NCI-H1105 treated with DMSO at 0.1 percent for 48 hours (cell line): Measurements from ENCODE around the gene FAM114A2.
A peak's percentile ranks its signal among the peaks of the same experiment; 100 is the strongest.

ENCODE experiments used
- DNase-seq: peaks from one replicate; lab custom pipeline; 2025; lab: John Stamatoyannopoulos, UW

Gene FAM114A2

GRCh38 chr5:153983885-153984284 is 54.8 kb downstream of the FAM114A2 start:
- no peak for DNase-seq

GRCh38 chr5:153981905-153982605 is 56.7 kb downstream of the FAM114A2 start:
- no peak for DNase-seq

- no peak for DNase-seq
Measured at GRCh38 chr5:153979028-153979783, 59.5 kb downstream of the FAM114A2 start.

- no peak for DNase-seq
Measured at GRCh38 chr5:153974813-153975163, 63.9 kb downstream of the FAM114A2 start.

GRCh38 chr5:153974131-153974812 is 64.4 kb downstream of the FAM114A2 start:
- DNase-seq = peak; percentile 42

GRCh38 chr5:153972240-153972639 is 66.5 kb downstream of the FAM114A2 start:
- no peak for DNase-seq

GRCh38 chr5:153970496-153970895 is 68.2 kb downstream of the FAM114A2 start:
- DNase-seq = no peak

- DNase-seq = no peak
Measured at GRCh38 chr5:153969563-153969895, 69.2 kb downstream of the FAM114A2 start.

GRCh38 chr5:153968761-153969562 is 69.7 kb downstream of the FAM114A2 start:
- no peak for DNase-seq

GRCh38 chr5:153964880-153965645 is 73.6 kb downstream of the FAM114A2 start:
- peak; percentile 42 for DNase-seq

GRCh38 chr5:153964191-153964879 is 74.4 kb downstream of the FAM114A2 start:
- DNase-seq = no peak

- no peak for DNase-seq
Measured at GRCh38 chr5:153960269-153961215, 78.2 kb downstream of the FAM114A2 start.

- DNase-seq = no peak
Measured at GRCh38 chr5:153959134-153959957, 79.4 kb downstream of the FAM114A2 start.

GRCh38 chr5:153957205-153957604 is 81.5 kb downstream of the FAM114A2 start:
- DNase-seq = no peak

GRCh38 chr5:153953411-153953810 is 85.3 kb downstream of the FAM114A2 start:
- no peak for DNase-seq

- no peak for DNase-seq
Measured at GRCh38 chr5:153952893-153953292, 85.8 kb downstream of the FAM114A2 start.

GRCh38 chr5:153952057-153952456 is 86.7 kb downstream of the FAM114A2 start:
- DNase-seq = no peak

GRCh38 chr5:153941265-153941664 is 97.4 kb downstream of the FAM114A2 start:
- DNase-seq = no peak
